ENCODE measurements around the gene MAGOHB.
"Not testable (repeated sequence)": the region's sequence is repeated elsewhere in the genome, so short reads cannot be mapped to it uniquely, and the experiment has no call there.

The MAGOHB gene

GRCh38 chr12:10613349-10614055 is at the start of gene MAGOHB:
TSS of gene MAGOHB (minus strand) at chr12:10613609. CDS start at chr12:10613532, 77 bp downstream.
- H3K4me3 ChIP-seq (ENCODE audit: low read depth, low read length) = peak within 1 kb of the TSS; percentile 89
- DNase-seq (ENCODE audit: low read depth) = peak; percentile 91

- no peak for DNase-seq (ENCODE audit: low read depth)
Observed at GRCh38 chr12:10661338-10661737, 47.9 kb upstream of the MAGOHB start.

DNA sequence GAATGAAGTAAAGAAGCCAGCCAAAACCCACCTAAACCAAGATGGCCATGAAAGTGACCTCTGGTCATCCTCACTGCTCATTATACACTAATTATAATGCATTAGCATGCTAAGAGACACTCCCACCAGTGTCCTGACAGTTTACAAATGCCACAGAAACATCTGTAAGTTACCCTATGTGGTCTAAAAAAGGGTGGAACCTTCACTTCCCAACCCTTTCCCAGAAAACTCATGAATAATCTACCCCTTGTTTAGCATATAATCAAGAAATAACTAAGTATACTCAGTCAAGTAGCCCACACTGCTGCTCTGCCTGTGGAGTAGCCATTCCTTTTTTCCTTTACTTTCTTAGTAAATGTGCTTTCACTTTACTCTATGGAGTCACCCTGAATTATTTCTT is 40.6 kb upstream of the MAGOHB start:
- no peak overlapping the region for H3K4me3 ChIP-seq (ENCODE audit: low read depth, low read length)
- no peak for DNase-seq (ENCODE audit: low read depth)

More at GRCh38 chr12:10661338-10661737, 47.9 kb upstream of the MAGOHB start:
- no peak overlapping the region for H3K4me3 ChIP-seq (ENCODE audit: low read depth, low read length)

- H3K4me3 ChIP-seq (ENCODE audit: low read depth, low read length) = no peak overlapping the region
- no peak for DNase-seq (ENCODE audit: low read depth)
Observed at GRCh38 chr12:10652192-10652591, 38.8 kb upstream of the MAGOHB start.

DNA sequence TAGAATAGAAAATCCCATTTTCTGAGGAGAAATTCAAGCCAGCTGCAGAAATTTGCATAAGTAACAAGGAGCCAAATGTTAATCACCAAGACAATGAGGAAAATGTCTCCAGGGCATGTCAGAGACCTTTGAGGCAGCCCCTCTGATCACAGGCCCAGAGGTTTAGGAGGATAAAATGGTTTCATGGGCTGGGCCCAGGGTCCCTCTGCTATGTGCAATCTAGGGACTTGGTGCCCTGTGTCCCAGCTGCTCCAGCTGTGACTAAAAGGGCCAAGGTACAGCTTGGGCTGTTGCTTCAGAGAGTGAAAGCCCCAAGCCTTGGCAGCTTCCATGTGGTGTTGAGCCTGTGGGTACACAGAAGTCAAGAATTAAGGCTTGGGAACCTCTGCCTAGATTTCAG is 33.2 kb upstream of the MAGOHB start:
- DNase-seq (ENCODE audit: low read depth); H3K4me3 ChIP-seq (ENCODE audit: low read depth, low read length): not testable (repeated sequence)

DNA sequence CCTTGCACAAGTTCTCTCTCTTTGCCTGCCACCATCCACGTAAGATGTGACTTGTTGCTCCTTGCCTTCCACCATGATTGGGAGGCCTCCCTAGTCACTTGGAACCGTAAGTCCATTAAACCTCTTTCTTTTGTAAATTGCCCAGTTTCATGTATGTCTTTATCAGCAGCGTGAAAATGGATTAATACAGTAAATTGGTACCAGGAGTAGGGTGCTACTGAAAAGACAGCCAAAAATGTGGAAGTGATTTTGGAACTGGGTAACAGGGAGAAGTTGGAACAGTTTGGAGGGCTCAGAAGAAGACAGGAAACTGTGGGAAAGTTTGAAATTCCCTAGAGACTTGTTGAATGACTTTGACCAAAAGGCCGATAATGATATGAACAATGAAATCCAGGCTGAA is 32.5 kb upstream of the MAGOHB start:
- DNase-seq (ENCODE audit: low read depth) = no peak

GRCh38 chr12:10641735-10642500 is 28.5 kb upstream of the MAGOHB start:
- peak; percentile 62 for DNase-seq (ENCODE audit: low read depth)

More for the DNA sequence above, 32.5 kb upstream of the MAGOHB start:
- H3K4me3 ChIP-seq (ENCODE audit: low read depth, low read length) = no peak overlapping the region

DNA sequence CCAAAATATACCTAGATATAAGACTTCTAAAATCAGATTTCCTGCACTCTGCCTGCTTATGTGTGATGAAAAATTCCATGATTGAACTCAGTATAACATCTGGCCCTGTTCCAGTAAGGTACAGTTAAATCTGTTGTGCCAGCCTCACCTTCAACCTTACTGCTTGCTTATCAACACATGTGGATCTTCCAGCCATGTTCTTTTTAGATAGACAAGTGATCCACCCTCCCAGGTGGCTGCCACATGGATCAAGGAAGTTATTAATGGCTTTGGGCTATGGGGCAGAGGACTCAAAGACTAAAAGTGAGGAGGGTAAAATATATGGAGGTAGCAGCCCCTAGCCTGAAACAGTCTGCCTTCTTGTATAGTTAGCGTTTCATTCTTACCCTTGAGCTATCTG is 25.3 kb upstream of the MAGOHB start:
- DNase-seq (ENCODE audit: low read depth) = no peak
- no peak overlapping the region for H3K4me3 ChIP-seq (ENCODE audit: low read depth, low read length)

More at GRCh38 chr12:10641735-10642500, 28.5 kb upstream of the MAGOHB start:
- H3K4me3 ChIP-seq (ENCODE audit: low read depth, low read length) = no peak overlapping the region

DNA sequence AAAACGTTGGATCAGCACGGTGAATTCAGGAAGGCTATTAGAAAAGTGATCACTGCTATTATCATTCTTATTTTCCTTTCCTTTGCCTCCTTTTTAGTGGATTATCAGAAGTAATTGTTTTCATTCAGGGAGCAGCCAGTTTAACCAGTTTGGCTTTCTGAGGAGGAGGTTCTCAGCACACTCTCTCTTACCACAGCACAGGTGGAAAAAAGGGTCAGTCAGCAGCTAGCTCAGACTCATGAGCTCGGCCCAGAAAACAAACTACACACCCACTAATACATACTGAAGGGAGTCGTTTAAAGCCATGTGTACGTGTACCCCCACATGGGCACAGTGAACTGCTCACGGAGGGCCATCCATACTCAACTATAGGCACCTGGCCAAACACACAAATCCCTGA is 23.2 kb upstream of the MAGOHB start:
- DNase-seq (ENCODE audit: low read depth) = no peak
- H3K4me3 ChIP-seq (ENCODE audit: low read depth, low read length) = no peak overlapping the region

DNA sequence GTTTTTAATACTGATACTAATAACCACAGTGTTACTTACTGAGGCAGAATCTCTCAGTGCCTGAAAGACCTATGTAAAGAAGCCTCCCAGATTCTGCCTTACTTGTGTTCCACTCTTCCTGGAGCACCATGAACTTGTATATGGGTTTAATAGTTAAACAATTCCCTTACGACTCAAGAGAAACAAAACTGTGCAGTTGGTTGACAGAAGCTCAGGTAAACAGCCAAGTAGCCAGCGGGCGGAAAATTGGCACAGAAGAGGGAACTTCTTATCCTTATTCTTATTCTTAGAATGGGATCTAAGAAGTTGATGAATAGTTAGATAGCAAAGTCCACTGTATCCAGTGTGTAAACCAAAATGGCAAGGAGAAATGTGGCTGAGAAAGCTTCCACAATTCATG is 22.7 kb upstream of the MAGOHB start:
- H3K4me3 ChIP-seq (ENCODE audit: low read depth, low read length) = no peak overlapping the region

DNA sequence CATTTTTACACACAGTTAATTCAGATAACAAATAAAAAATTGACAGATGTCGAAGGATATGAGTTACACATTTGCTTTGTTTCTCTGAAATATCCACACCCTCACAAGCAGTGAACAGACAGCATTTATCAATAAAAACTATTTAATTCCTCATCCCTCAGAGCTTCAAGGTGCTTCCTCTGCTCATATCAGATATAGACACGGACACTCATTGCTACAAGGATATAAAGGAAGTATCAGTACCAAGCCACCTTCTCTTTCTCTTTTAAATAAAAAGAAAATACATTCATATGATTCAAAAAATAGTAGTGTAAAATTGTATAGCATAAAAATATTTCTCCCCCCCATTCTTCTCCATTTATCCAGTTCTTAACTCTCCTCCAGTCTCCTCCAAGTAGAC is 21.9 kb upstream of the MAGOHB start:
- DNase-seq (ENCODE audit: low read depth) = no peak
- H3K4me3 ChIP-seq (ENCODE audit: low read depth, low read length) = no peak overlapping the region

More for the DNA sequence above, 22.7 kb upstream of the MAGOHB start:
- DNase-seq (ENCODE audit: low read depth) = no peak

GRCh38 chr12:10634427-10634826 is 21.0 kb upstream of the MAGOHB start:
- no peak overlapping the region for H3K4me3 ChIP-seq (ENCODE audit: low read depth, low read length)
- DNase-seq (ENCODE audit: low read depth) = peak; percentile 37

DNA sequence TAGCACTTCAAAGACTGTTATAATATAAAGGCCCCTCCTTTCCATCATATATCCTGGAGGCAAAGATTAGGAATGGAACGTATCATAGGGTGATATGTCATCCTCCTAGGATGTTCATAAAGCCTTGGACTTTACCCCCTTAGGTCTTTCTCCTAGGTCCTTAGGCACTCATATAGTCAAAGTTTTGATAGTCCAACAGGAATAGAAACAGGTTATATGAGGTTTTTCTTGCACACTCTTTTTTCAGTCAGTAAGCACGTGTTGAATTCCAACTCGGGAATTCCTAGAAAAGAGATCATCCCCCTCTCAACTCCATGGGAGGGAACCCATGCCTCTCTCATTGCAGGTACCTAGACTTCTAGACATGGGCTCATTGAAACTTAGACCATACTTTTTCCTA is 20.1 kb upstream of the MAGOHB start:
- no peak for DNase-seq (ENCODE audit: low read depth)
- no peak overlapping the region for H3K4me3 ChIP-seq (ENCODE audit: low read depth, low read length)

DNA sequence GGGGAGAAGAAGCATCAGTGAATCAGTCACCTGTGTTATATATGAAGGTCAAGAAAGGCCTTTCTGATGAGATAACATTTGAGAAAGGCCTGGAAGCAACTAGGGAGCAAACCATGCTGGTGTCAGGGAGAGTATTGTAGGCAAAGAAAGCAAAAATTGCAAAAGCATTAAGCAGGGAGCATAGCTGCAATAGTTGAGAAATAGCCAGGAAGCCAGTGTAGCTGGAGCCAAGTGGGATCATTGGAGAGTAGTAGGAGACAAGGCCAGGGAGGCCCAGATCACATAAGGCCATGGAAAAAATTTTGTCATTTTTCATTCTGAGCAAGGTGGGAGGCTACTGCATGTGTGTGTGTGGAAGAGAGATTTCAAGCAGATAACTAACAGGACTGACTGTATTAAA is 18.8 kb upstream of the MAGOHB start:
- no peak overlapping the region for H3K4me3 ChIP-seq (ENCODE audit: low read depth, low read length)
- no peak for DNase-seq (ENCODE audit: low read depth)

DNA sequence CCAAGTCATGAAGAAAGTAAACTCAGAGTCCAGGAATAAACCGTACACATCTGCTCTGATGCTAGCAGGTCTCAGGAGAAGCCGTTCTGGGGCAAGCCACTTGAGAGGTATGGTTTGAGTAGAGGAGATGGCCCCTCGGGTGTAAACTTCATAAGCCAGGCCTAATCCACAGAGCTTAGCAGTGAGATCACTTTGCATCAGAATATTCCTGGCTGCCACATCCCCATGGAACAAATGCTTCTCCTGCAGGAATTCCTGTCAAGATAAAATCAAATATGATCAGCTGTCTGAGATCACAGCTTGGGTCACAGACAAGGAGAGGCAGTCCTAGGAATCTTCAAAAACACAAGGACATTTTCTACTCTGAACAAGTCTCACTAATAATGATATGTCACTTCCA is 11.2 kb upstream of the MAGOHB start:
- DNase-seq (ENCODE audit: low read depth) = no peak
- H3K4me3 ChIP-seq (ENCODE audit: low read depth, low read length) = no peak overlapping the region

GRCh38 chr12:10623131-10623530 is 9.7 kb upstream of the MAGOHB start:
- H3K4me3 ChIP-seq (ENCODE audit: low read depth, low read length) = no peak overlapping the region
- DNase-seq (ENCODE audit: low read depth) = no peak

GRCh38 chr12:10621278-10621677 is 7.9 kb upstream of the MAGOHB start:
- H3K4me3 ChIP-seq (ENCODE audit: low read depth, low read length) = no peak overlapping the region
- DNase-seq (ENCODE audit: low read depth) = no peak

DNA sequence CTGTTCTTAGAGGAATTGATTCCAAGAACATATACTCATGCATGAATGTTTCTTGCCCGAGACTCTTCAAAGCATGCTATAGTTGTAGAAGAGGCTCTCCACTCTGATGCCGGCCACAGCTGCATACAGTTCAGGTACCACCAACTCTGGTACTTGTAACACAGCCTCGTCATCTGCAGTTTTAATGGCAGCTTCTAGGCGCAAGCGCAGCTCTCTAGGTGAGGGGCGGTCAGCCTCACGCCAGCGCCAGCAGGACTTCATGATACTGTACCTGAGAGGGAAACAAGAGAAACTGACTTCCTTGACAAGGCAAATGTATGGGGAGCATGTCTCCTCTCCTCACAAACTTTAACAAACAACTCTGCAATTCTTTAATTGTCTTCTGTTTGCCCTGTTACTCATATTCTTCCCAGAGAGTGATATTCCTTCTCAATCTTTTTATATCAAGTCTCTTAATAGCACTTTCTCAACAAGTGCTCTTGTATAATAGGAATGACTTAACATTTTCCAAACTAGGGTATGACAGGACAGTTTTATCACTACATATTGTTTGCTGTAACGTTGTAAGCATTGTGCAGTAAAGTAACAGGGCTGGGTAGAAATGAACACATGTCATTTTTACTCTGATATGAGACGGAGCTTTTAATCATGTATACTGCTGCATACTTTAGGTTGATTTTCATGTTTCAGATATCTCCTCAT is 6.8 kb upstream of the MAGOHB start:
- no peak overlapping the region for H3K4me3 ChIP-seq (ENCODE audit: low read depth, low read length)
- no peak for DNase-seq (ENCODE audit: low read depth)

DNA sequence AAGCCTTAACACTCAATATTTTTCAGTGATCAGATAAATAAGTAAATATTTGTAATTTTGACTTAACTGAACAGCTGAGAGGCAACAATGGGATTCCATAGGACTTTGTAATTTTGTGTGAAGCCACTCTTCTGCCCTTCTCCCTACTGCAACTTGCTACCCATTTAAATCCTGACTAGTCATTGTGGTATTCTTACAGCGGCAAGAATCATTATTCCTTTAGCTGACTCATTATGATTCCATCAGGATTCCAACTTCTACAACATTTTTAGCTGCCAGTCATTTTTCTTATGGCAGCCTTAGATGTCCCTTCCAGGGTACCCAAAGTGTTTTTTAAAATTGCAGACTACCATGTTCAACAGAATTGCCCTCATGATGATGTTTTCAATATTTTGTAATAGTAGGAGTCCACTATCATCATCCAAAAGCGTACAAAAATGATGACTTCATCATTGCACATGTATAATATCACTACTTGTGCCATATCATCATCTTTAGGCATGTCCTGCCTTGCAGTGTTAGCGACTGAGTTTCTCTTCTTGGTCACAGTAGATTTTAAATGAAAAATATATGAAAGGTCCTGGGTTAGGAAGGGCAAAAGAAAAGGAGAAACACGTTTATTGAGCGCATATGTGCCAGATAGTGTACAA is 5.1 kb upstream of the MAGOHB start:
- no peak overlapping the region for H3K4me3 ChIP-seq (ENCODE audit: low read depth, low read length)
- DNase-seq (ENCODE audit: low read depth) = peak; percentile 61

DNA sequence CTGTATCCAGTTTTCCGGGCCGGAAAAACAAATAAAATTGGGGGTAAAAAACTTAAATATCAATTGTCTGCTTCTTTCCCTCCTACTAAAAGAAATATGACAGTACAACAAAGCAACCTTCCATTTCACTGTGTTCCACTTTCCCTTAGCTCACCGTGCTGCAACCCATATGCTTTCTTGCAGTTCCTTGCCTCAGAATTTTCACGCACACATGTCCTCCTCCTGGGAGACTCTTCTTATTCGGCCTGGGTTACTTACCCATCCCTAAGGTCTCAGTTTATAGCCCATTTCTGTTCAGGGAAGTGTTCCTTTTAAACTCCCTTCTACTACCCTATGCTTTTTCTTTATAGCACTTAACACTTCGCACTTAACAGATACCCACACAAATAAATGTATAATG is 4.5 kb upstream of the MAGOHB start:
- DNase-seq (ENCODE audit: low read depth) = no peak
- no peak overlapping the region for H3K4me3 ChIP-seq (ENCODE audit: low read depth, low read length)
